HG02981 (cell line): Measurements from ENCODE around the gene RAB44.
A peak's percentile ranks its signal among the peaks of the same experiment; 100 is the strongest.

Source experiments
- ATAC-seq: cut with Tn5 transposase; IDR thresholded peaks from one replicate; pipeline ENCODE4 v1.9.1; 2021; ENCODE audit warnings: mild to moderate bottlenecking, moderate library complexity; ENCODE audit not compliant: unreplicated experiment

RAB44 gene

DNA sequence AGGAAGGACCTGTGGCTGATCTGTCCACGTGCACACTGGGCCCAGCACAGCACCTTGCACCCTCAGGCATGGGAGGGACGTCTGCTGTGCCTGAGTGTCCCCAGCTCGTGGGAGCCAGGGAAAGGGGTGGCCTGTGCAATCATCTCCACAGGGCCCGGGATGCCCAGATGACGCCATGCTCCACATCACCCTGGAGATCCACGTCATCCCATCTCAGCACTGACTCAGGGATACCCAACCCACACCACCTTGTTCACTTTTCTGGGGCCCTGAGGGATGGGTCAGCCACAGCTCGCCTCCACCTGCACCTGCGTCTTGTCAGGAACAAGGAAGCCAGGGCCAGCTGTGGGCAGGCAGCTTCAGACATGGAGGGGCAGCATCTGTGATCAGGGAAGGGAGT is 48.2 kb downstream of the RAB44 start:
- no peak for ATAC-seq

GRCh38 chr6:36746251-36746650 is 48.6 kb downstream of the RAB44 start:
- ATAC-seq: no peak

DNA sequence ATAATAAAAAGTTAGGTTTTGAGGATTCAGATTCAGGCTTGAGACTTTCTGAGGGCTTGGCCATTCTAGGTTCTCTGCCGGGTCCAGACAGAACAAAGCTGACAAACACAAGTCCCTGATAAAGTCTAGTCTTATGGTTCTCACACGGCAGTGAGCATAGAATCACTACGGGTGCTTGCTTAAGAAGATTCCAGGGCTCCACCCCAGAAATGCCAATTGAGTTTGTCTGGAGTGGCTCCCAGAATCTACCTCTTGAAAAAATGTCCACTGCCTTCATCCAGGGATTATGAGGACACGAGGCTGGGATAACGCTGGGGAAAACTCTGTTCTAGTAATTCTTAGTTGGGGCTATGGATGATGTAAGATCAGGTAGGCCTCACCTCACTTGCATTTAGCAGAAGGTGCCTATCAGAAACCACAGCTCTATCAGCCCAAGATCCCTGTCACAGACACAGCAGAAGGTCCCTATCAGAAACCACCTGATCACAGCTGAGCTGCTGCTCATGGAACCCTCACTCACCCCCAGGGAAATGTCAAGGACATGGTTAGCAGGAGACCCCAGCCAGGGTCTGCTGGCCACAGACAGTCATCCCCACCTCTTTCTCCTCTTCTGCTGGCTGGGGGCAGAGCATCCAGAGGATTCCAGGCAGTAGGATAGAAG is 52.3 kb downstream of the RAB44 start:
- no peak for ATAC-seq

GRCh38 chr6:36751091-36751490 is 53.5 kb downstream of the RAB44 start:
- ATAC-seq: no peak

DNA sequence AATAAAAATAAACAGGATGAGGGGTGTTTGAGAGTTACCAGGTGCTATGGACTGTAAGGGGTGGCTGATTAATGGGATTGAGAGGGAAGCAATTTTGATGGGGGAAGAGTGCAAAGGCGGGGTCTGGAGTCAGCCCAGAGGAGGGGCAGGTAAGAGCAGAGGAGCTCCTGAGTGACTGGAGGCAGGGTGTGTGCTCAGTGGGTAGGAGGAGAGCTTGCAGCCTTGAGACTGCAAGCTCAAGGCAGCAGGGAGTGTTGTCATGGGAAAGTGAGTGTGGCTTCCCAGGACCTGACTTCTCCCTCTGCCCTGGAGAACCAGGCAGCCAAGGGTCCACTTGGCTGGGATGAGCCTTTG is 54.2 kb downstream of the RAB44 start:
- ATAC-seq: no peak

- no peak for ATAC-seq
Observed at GRCh38 chr6:36752187-36752885, 54.7 kb downstream of the RAB44 start.

DNA sequence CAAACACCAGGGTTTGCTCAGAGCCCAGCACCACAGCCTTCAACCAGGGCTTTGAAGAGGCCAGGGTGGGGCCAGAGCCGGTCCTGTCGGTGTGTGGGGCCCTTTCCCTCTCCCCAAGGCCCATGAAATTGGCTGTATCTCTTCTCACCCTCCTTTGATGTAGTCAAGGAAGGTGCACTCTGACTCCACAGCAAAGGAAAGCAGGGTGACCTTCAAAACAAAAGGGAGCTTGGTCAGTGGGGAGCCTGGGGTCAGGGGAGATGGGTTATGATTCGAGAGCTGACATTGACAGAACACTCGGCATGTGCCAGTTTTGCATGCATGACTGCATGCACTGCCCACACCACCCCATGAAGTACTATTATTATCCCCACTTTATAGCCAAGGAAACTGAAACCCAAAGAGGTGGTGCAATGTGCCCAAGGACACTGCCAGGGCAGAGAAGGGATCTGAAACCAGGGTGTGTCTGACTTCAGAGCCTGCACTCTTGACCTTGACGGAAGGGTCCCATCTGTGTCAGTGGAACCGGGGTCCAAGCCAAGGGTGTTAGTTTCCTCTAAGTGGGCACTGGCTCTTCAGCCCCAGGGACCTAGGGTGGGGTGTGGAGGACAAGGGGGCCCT is 55.4 kb downstream of the RAB44 start:
- no peak for ATAC-seq

DNA sequence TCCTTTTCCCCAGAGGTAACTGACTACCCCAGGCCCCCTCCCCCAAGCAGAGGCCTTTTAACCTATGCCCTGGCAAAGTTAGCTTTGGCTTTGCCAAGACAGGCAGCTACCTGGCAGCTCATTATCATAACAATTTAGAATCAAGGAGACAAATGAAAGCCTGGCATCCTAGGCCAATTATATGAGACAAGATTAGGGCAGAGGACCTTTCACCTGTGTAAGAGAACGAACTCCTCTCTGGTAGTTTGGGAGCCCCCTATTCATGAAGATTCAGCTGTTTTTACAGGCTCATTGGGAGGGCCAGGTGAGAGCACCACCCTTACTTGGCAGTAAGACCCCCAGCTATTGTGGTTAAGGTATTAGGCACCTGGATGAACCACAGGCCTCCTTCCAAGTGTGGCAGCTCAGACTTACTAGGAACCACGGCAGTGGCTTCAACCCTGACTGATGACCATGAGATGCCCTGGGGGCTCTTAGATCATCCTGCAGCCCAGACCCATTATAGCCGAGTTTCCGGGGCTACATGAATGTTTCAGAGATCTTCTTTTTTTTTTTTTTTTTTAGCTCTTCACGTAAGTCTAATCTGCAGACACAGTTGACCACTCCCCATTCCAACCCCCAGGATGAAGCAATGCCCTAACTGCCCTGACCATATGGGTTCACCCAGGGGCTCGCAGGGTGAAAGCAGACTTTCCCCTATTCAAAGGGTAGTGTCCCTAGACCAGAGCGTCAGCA is 56.2 kb downstream of the RAB44 start:
- ATAC-seq: no peak

- no peak for ATAC-seq
Observed at GRCh38 chr6:36754582-36755434, 57.2 kb downstream of the RAB44 start.

DNA sequence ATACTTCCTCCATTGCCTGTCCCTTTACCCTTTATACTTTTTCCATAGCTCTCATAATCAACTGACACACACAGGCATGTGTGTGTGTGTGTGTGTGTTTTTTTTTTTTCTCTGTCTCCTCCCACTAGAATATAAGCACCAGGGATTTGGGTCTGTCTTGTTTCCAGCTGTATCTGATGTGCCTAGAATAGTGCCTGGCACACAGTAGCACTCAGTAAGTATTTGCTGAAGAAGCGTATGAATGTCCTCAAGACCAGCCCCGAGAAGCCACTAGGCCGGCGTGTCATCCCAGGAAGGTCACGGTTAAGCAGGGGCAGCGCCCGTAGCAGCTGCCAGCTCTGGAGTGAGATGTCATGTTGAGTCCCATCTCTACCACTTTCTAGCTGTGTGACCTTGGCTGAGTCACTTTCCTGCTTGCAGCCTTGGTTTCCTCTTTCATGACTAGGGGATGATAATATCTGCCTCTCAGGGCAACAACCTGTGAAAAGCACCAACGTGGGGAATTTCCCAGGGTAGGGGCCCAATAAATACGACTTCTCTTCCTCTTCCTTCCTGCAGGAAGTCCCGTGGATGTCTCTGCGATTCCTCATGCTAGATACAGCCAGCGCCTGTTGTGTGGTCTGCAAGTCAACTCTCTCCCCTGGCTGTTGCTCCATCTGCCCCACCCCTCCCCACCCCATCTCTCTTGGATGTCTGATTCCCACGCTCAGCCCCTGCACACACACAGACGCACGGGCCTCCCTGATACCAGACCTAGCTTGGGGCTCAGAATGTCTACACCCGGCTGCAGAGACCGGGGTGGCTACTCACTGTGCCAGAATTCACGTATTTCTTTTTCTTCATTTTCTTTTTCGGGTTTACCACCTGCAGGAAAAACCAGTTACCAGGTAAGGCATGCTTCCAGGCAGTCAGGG is 58.1 kb downstream of the RAB44 start:
- peak; percentile 50 for ATAC-seq

- no peak for ATAC-seq
Observed at GRCh38 chr6:36756786-36757185, 59.2 kb downstream of the RAB44 start.

- ATAC-seq: no peak
Observed at GRCh38 chr6:36757206-36757605, 59.6 kb downstream of the RAB44 start.

GRCh38 chr6:36757943-36758508 is 60.4 kb downstream of the RAB44 start:
- ATAC-seq: no peak

- ATAC-seq: no peak
Observed at GRCh38 chr6:36758516-36759147, 61.0 kb downstream of the RAB44 start.

GRCh38 chr6:36759148-36759759 is 61.6 kb downstream of the RAB44 start:
- ATAC-seq: no peak

DNA sequence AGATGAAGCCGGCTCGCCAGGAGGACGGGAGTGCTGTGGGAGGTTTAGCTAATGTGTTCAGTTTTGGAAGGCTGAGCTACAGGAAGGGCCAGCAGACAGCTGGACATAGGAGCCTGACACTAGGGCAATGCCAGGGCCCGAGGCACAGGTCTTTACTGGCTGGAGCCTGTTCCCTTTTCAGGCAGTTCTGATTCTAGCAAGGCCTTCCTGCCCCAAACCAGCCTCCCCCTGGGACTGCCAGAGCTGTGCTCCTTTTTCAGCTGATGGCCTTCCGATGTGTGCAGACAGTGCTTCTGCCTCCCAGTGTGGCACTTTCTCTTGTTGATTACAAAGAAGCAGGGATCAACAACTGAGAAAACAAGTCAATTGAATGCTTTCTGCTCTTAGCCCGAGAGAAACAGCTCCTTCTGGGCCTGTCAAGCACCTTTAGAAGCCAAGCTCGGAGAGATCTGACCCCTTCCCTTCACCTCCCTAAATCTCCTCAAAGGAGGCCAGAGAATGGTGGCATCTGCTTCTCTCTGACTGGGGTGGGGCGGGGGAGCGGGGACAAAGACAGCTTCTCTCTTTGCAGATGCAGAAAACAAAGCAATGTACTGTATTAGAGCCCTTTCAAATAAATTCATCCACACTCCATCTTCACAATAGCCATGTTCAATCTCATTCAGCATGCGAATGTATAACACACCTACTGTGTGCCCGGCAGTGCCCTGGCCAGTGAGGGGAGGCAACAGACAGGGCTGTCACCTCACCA is 63.2 kb downstream of the RAB44 start:
- ATAC-seq: no peak

- no peak for ATAC-seq
Observed at GRCh38 chr6:36762123-36762522, 64.5 kb downstream of the RAB44 start.

DNA sequence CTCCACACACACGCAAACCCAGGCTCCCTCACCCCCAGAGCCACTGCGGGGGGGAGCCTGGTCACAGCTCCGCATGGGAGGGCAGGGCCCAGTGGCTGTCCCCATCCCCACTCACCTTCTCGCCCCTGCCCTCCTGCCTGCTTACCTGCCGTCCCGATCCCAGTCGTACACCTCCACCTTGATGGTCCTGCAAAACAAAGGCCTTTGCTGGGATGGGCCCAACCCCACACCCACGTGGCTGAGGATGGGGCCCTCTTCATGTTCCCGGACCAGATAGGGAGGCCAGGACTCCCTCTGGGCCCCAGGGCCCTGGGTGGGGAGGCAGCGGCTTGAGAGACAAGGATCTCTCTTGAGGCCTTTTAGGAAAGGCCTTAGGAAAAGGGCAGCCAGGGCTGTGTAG is 67.6 kb downstream of the RAB44 start:
- no peak for ATAC-seq
